GM12878 (cell line): Measurements from ENCODE around the gene CAMKMT. TPM values are rescaled to one million over a fixed set of nuclear protein-coding genes. Genes with fewer than 3 reads are reported as not detected.

Source experiments
- EZH2 ChIP-seq: IDR thresholded peaks from 2 replicates; pipeline ENCODE4 v1.6.1; 2012; ENCODE audit warnings: low read depth, mild to moderate bottlenecking, control low read depth, inconsistent platforms, low read length, borderline replicate concordance; ENCODE audit not compliant: control insufficient read depth
- IRF4 ChIP-seq: IDR thresholded peaks from 2 replicates; pipeline ENCODE4 v1.6.1; 2011; ENCODE audit warnings: low read depth, low read length
- NR2C2 ChIP-seq: IDR thresholded peaks from 2 replicates; pipeline ENCODE4 v1.6.1; 2011; ENCODE audit warnings: borderline replicate concordance, low read depth; ENCODE audit not compliant: control insufficient read depth, insufficient read length
- RFX5 ChIP-seq: IDR thresholded peaks from 2 replicates; pipeline ENCODE4 v1.6.1; 2011; ENCODE audit warnings: low read depth, low read length, improper control_type of control experiment
- SMC3 ChIP-seq: IDR thresholded peaks from 2 replicates; pipeline ENCODE4 v1.6.1; 2011; ENCODE audit warnings: low read length, improper control_type of control experiment, borderline replicate concordance
- ZSCAN29 ChIP-seq: fragments of 450-650 bp; IDR thresholded peaks from 2 replicates; pipeline ENCODE4 v1.6.1; 2017; ENCODE audit warnings: mild to moderate bottlenecking, moderate library complexity
- polyA plus RNA-seq, 11 experiments: library from polyadenylated mRNA; depleted of rRNA in 4 of 11; unstranded in 6 of 11; stranded (reverse) in 5 of 11; fragments of >200 nt; fragmentation: Nextera tagmentation in 4 of 11; fragmentation: Illumina TruSeq in 1 of 11; extraction: Ambion mirVana in 4 of 11; extraction: Trizol in 1 of 11; gene quantifications; 1 replicate in 1 of 11; 2 replicates in 10 of 11; pipeline versions ENCODE4 v1.2.1 to v1.2.3, GENCODE V29; 2011 to 2016; ENCODE audit warnings: inconsistent platforms in 2 of 11, missing spikeins in 2 of 11, low read depth in 1 of 11
- total RNA-seq, 4 experiments: library from RNA; depleted of rRNA in 3 of 4; stranded (reverse); fragments of >200 nt in 3 of 4; fragmentation: Illumina TruSeq in 1 of 4; extraction: Trizol in 1 of 4; gene quantifications; 2 replicates each; pipeline versions ENCODE4 v1.2.1 to v1.2.3, GENCODE V29; 2013 to 2021
- TF ChIP-seq, protein P1 (sequence below): fragments of 450-650 bp; formaldehyde crosslinking; IDR thresholded peaks from 2 replicates; pipeline ENCODE4 v1.4.0; 2022; ENCODE audit warnings: mild to moderate bottlenecking, moderate library complexity
- TF ChIP-seq, protein P2 (sequence below): IDR thresholded peaks from 2 replicates; pipeline ENCODE4 v1.6.1; 2012; ENCODE audit warnings: improper control_type of control experiment, low read depth, low read length; ENCODE audit not compliant: insufficient replicate concordance
- TF ChIP-seq, protein P3 (sequence below): fragments of 150-350 bp; IDR thresholded peaks from 2 replicates; pipeline ENCODE4 v1.6.1; 2014; ENCODE audit warnings: mild to moderate bottlenecking, low read depth, low read length

Gene CAMKMT
- total and polyA plus RNA-seq, 10 of the 15 experiments (the other 5 are each of a cell fraction or from before 2014, with no cell fraction given): 2.7 to 16.0 (median 11.8) TPM

DNA sequence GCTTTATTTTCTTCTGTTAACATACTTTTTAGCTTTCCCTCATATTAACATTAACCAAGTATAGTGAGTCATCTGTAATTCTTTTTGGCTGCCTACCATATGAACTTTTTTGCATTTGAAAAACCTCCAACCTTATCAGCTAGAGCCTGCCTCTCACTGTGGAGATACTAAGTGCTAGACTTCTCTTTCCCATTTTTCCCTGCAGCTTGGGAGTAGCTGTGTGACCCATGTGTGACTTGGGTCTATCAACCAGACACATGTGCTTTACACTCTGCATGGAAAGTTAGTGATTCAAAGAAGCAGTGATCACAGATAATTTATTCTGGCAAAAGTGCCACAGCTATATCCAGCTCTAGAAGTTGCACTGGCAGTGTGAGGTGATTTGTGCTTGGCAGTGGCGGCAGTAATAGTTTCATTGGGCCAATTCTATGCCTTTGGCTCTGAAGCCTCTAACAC, 36.7 kb upstream of the CAMKMT start (continued):
- TF ChIP-seq, protein P1, sequence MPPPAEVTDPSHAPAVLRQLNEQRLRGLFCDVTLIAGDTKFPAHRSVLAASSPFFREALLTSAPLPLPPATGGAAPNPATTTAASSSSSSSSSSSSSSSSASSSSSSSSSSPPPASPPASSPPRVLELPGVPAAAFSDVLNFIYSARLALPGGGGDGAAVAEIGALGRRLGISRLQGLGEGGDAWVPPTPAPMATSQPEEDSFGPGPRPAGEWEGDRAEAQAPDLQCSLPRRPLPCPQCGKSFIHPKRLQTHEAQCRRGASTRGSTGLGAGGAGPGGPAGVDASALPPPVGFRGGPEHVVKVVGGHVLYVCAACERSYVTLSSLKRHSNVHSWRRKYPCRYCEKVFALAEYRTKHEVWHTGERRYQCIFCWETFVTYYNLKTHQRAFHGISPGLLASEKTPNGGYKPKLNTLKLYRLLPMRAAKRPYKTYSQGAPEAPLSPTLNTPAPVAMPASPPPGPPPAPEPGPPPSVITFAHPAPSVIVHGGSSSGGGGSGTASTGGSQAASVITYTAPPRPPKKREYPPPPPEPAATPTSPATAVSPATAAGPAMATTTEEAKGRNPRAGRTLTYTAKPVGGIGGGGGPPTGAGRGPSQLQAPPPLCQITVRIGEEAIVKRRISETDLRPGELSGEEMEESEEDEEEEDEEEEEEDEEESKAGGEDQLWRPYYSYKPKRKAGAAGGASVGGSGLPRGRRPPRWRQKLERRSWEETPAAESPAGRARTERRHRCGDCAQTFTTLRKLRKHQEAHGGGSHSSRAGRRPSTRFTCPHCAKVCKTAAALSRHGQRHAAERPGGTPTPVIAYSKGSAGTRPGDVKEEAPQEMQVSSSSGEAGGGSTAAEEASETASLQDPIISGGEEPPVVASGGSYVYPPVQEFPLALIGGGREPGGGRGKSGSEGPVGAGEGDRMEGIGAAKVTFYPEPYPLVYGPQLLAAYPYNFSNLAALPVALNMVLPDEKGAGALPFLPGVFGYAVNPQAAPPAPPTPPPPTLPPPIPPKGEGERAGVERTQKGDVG (CRISPR knock-in tag): no peak
- TF ChIP-seq, protein P2, sequence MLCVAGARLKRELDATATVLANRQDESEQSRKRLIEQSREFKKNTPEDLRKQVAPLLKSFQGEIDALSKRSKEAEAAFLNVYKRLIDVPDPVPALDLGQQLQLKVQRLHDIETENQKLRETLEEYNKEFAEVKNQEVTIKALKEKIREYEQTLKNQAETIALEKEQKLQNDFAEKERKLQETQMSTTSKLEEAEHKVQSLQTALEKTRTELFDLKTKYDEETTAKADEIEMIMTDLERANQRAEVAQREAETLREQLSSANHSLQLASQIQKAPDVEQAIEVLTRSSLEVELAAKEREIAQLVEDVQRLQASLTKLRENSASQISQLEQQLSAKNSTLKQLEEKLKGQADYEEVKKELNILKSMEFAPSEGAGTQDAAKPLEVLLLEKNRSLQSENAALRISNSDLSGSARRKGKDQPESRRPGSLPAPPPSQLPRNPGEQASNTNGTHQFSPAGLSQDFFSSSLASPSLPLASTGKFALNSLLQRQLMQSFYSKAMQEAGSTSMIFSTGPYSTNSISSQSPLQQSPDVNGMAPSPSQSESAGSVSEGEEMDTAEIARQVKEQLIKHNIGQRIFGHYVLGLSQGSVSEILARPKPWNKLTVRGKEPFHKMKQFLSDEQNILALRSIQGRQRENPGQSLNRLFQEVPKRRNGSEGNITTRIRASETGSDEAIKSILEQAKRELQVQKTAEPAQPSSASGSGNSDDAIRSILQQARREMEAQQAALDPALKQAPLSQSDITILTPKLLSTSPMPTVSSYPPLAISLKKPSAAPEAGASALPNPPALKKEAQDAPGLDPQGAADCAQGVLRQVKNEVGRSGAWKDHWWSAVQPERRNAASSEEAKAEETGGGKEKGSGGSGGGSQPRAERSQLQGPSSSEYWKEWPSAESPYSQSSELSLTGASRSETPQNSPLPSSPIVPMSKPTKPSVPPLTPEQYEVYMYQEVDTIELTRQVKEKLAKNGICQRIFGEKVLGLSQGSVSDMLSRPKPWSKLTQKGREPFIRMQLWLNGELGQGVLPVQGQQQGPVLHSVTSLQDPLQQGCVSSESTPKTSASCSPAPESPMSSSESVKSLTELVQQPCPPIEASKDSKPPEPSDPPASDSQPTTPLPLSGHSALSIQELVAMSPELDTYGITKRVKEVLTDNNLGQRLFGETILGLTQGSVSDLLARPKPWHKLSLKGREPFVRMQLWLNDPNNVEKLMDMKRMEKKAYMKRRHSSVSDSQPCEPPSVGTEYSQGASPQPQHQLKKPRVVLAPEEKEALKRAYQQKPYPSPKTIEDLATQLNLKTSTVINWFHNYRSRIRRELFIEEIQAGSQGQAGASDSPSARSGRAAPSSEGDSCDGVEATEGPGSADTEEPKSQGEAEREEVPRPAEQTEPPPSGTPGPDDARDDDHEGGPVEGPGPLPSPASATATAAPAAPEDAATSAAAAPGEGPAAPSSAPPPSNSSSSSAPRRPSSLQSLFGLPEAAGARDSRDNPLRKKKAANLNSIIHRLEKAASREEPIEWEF: no peak
- TF ChIP-seq NR2C2: no peak
- no peak for TF ChIP-seq SMC3
- no peak for TF ChIP-seq IRF4
- TF ChIP-seq, protein P3, sequence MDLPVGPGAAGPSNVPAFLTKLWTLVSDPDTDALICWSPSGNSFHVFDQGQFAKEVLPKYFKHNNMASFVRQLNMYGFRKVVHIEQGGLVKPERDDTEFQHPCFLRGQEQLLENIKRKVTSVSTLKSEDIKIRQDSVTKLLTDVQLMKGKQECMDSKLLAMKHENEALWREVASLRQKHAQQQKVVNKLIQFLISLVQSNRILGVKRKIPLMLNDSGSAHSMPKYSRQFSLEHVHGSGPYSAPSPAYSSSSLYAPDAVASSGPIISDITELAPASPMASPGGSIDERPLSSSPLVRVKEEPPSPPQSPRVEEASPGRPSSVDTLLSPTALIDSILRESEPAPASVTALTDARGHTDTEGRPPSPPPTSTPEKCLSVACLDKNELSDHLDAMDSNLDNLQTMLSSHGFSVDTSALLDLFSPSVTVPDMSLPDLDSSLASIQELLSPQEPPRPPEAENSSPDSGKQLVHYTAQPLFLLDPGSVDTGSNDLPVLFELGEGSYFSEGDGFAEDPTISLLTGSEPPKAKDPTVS: no peak
- no peak for TF ChIP-seq RFX5
- no peak for TF ChIP-seq ZSCAN29
- no peak for TF ChIP-seq EZH2
